Kidney (tissue), 2 donors: ENCODE data around the gene VPS4A. TPM values are rescaled to one million over a fixed set of nuclear protein-coding genes. Genes with fewer than 3 reads are reported as not detected.

Experiments used
- polyA plus RNA-seq: library from polyadenylated mRNA; stranded (reverse); fragments of 350-450 nt; fragmentation: Illumina TruSeq; extraction: RNeasy Lipid Tissue Mini Kit (QIAGEN cat#74804); gene quantifications from one replicate; pipeline ENCODE4 v1.2.3, GENCODE V29; 2014; ENCODE audit warnings: low read depth, low replicate concordance; ENCODE audit not compliant: insufficient read depth
- total RNA-seq: library from RNA; stranded (reverse); fragmentation: NEBNext Ultra II Directional; extraction: Animal tissue kit (Norgen Biotek cat#: 25700); gene quantifications from one replicate; pipeline ENCODE4 v1.2.1, GENCODE V29; 2021
- donor health status: DM: yes; HTN: yes; CAD: no.

The VPS4A gene
- total and polyA plus RNA-seq, 2 donors from 2014 or later = 38.6 to 62.1 TPM

Other genes with a start within 250 kb of the VPS4A start
- 2.1 TPM for gene HAS3, start 205.7 kb upstream of the VPS4A start, total RNA-seq
- 0.34 TPM for gene HAS3, start 205.7 kb upstream of the VPS4A start, polyA plus RNA-seq
- 124 TPM for gene CHTF8, start 178.8 kb upstream of the VPS4A start, total RNA-seq
- gene CHTF8, start 178.8 kb upstream of the VPS4A start, polyA plus RNA-seq = 163 TPM
- gene UTP4, start 178.7 kb upstream of the VPS4A start, total RNA-seq = 41.7 TPM
- gene UTP4, start 178.7 kb upstream of the VPS4A start, polyA plus RNA-seq = 57.2 TPM
- gene SNTB2, start 124.2 kb upstream of the VPS4A start, total RNA-seq = 45.1 TPM
- gene SNTB2, start 124.2 kb upstream of the VPS4A start, polyA plus RNA-seq = 4.8 TPM
- gene PDF, start 19.2 kb downstream of the VPS4A start, total RNA-seq = 22.4 TPM
- 30.8 TPM for gene PDF, start 19.2 kb downstream of the VPS4A start, polyA plus RNA-seq
- gene COG8, start 28.2 kb downstream of the VPS4A start, total RNA-seq = 49.5 TPM
- 33.8 TPM for gene COG8, start 28.2 kb downstream of the VPS4A start, polyA plus RNA-seq
- gene NIP7, start 28.4 kb downstream of the VPS4A start, total RNA-seq = 20.2 TPM
- 9.9 TPM for gene NIP7, start 28.4 kb downstream of the VPS4A start, polyA plus RNA-seq
- 2.6 TPM for gene TMED6, start 40.4 kb downstream of the VPS4A start, total RNA-seq
- gene TMED6, start 40.4 kb downstream of the VPS4A start, polyA plus RNA-seq = 11.5 TPM
- 37.4 TPM for gene TERF2, start 74.7 kb downstream of the VPS4A start, total RNA-seq
- 13.6 TPM for gene TERF2, start 74.7 kb downstream of the VPS4A start, polyA plus RNA-seq
- gene CYB5B, start 113.3 kb downstream of the VPS4A start, total RNA-seq = 111 TPM
- 89.0 TPM for gene CYB5B, start 113.3 kb downstream of the VPS4A start, polyA plus RNA-seq